Measurements from ENCODE around the gene UCHL5. TPM values are rescaled to one million over a fixed set of nuclear protein-coding genes. Genes with fewer than 3 reads are reported as not detected.

The UCHL5 gene
- total and polyA plus RNA-seq, 2 of the 13 experiments (the other 11 are each of a cell fraction or from before 2014, with no cell fraction given) = 18.2 to 44.1 TPM

DNA sequence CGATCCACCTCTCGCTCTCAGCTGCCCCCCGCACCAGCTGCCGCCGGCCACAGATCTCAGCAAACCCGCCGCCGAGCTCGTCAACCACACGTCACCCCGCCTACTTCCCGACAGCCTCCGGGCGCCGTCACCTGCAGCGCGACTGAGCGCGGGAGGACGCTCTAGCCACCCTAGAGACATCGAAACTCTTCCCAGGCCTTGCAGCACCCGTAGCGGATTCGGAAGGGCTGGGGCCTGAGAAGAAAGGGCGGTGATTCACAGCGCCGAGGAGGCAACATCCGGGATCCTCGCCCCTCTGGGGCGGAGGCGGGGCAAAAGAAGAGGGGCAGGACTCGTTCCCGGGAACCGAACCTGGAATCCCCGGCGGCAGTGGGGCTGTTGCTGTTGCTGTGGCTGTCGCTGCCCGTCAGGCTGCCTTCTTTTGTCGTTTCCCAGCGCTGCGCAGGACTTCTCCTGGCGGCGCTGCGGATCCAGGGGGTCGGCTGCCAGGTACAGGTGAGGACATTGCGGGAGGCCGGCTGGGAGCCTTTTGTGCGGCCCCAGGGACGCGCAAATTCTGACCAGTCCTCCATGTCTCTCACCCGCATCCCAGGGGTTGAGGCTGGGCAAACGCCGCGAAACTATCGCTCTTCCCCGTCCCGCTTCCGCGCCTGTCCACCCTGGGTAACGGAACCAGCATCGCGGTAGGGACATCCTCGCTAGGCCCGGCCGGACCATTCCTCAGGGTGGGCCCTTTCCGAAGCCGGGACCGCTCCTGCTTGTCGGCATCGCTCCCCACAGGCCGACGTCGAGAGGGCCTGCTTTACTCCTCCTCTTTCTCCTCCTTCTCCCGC lies at the start of gene UCHL5, which contains the start of gene RO60 (continued):
- peak; percentile 78 for TF ChIP-seq CEBPG (CRISPR knock-in tag; IDR thresholded peaks at IDR 0.05)
- TF ChIP-seq, protein P1, sequence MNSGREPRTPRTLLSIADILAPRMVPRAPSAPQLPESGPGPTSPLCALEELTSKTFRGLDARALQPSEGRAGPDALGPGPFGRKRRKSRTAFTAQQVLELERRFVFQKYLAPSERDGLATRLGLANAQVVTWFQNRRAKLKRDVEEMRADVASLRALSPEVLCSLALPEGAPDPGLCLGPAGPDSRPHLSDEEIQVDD (CRISPR knock-in tag; IDR thresholded peaks at IDR 0.05; ENCODE audit: borderline replicate concordance) = 0 out of 2 replicates have a peak, but pooled peaks have one; percentile 53
- TF ChIP-seq HDAC6 (IDR thresholded peaks at IDR 0.05; ENCODE audit: low read depth, low read length) = no peak
- 0 out of 2 replicates have a peak, but pooled peaks have one; percentile 10 for TF ChIP-seq ZSCAN22 (CRISPR knock-in tag; IDR thresholded peaks at IDR 0.05)
- 0 out of 2 replicates have a peak, but pooled peaks have one; percentile 55 for TF ChIP-seq RCOR2 (CRISPR knock-in tag; IDR thresholded peaks at IDR 0.05)
- TF ChIP-seq ZNF160 (CRISPR knock-in tag; IDR thresholded peaks at IDR 0.05) = no peak
- TF ChIP-seq ATF7-NPFF (CRISPR knock-in tag; IDR thresholded peaks at IDR 0.05; ENCODE audit: low read depth) = peak; percentile 96
- no peak; the same call in 1 of the 2 replicates for TF ChIP-seq MEIS1 (CRISPR knock-in tag; IDR thresholded peaks at IDR 0.05; ENCODE audit: borderline replicate concordance)
- TF ChIP-seq ZNF768 (CRISPR knock-in tag; IDR thresholded peaks at IDR 0.05) = no peak; the same call in 1 of the 2 replicates
- no peak for TF ChIP-seq ZNF781 (CRISPR knock-in tag; IDR thresholded peaks at IDR 0.05; ENCODE audit: borderline replicate concordance, not compliant biosample characterization)
- no peak for TF ChIP-seq PHB2 (IDR thresholded peaks at IDR 0.05; ENCODE audit: partially characterized antibody)
- peak; percentile 11; the same call in 1 of the 2 replicates for TF ChIP-seq MZF1 (CRISPR knock-in tag; IDR thresholded peaks at IDR 0.05; ENCODE audit: borderline replicate concordance)
- TF ChIP-seq PREB (CRISPR knock-in tag; IDR thresholded peaks at IDR 0.05) = no peak
- no peak for TF ChIP-seq SP1 (IDR thresholded peaks at IDR 0.05)
- TF ChIP-seq SP1 (CRISPR knock-in tag; IDR thresholded peaks at IDR 0.05) = peak; percentile 87
- TF ChIP-seq ZBTB21 (CRISPR knock-in tag; IDR thresholded peaks at IDR 0.05) = peak; percentile 30; the same call in 1 of the 2 replicates
- TF ChIP-seq MAX (IDR thresholded peaks at IDR 0.05) = peak; percentile 96
- TF ChIP-seq ARNT2 (CRISPR knock-in tag; IDR thresholded peaks at IDR 0.05; ENCODE audit: low read depth) = peak; percentile 82
- TF ChIP-seq, protein P2, sequence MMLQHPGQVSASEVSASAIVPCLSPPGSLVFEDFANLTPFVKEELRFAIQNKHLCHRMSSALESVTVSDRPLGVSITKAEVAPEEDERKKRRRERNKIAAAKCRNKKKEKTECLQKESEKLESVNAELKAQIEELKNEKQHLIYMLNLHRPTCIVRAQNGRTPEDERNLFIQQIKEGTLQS (CRISPR knock-in tag; IDR thresholded peaks at IDR 0.05) = no peak; the same call in 1 of the 2 replicates
- no peak; the same call in 1 of the 2 replicates for TF ChIP-seq ZFP82 (CRISPR knock-in tag; IDR thresholded peaks at IDR 0.05; ENCODE audit: borderline replicate concordance)
- TF ChIP-seq THAP9 (CRISPR knock-in tag; IDR thresholded peaks at IDR 0.05; ENCODE audit: borderline replicate concordance) = peak; percentile 87; the same call in 1 of the 2 replicates
- TF ChIP-seq ZNF710 (CRISPR knock-in tag; IDR thresholded peaks at IDR 0.05; ENCODE audit: borderline replicate concordance) = peak; percentile 18; the same call in 1 of the 2 replicates

Data from HepG2 (cell line).